Panc1 (cell line): Measurements from ENCODE around the gene PLEKHG2. TPM values are rescaled to one million over a fixed set of nuclear protein-coding genes. Genes with fewer than 3 reads are reported as not detected.

Experiments used
- ATAC-seq: fragments of 200-7000 bp; cut with Tn5 transposase; 2 replicates; pipeline ENCODE4 v1.9.1; 2020; ENCODE audit warnings: mild to moderate bottlenecking, moderate library complexity
- BruUV-seq: library from RNA; stranded (reverse); fragments of 400-500 nt; replicated peaks from 2 replicates; lab custom pipeline; 2021; lab: Mats Ljungman, UMichigan
- CTCF ChIA-PET: fragments of 300-600 bp; sonication (Branson Sonifier 250); formaldehyde crosslinking; loops from one replicate; lab custom pipeline; 2022; ENCODE audit warnings: antibody characterized with exemption; lab: Charles Lee
- POLR2A ChIA-PET: fragments of 300-600 bp; sonication (Branson Sonifier 250); formaldehyde crosslinking; loops from one replicate; lab custom pipeline; 2022; ENCODE audit warnings: antibody characterized with exemption; lab: Charles Lee
- DNase-seq: peaks from one replicate; pipeline ENCODE4 v3.0.0-alpha.2; 2010; ENCODE audit warnings: low read depth, low spot score
- H3K27ac ChIP-seq: 2 replicates; pipeline ENCODE4 v1.5.1; 2011; ENCODE audit warnings: mild to moderate bottlenecking, low read length, inconsistent platforms
- H3K27me3 ChIP-seq: fragments of 200-500 bp; sonication (Bioruptor generic); 2 replicates; pipeline ENCODE4 v1.6.0; 2014; ENCODE audit warnings: low read length, inconsistent platforms; ENCODE audit not compliant: control insufficient read depth, insufficient read depth
- H3K36me3 ChIP-seq: fragments of 200-500 bp; sonication (Bioruptor generic); 2 replicates; pipeline ENCODE4 v1.5.1; 2014; ENCODE audit warnings: inconsistent platforms, mild to moderate bottlenecking, low read length, moderate library complexity; ENCODE audit not compliant: control insufficient read depth, insufficient read depth
- H3K4me1 ChIP-seq: 2 replicates; pipeline ENCODE4 v1.5.1; 2011; ENCODE audit warnings: inconsistent platforms, mild to moderate bottlenecking, low read length, moderate library complexity; ENCODE audit not compliant: control insufficient read depth, insufficient read depth
- H3K4me3 ChIP-seq, 2 experiments: 2 replicates each; pipeline ENCODE4 v1.5.1; 2011 to 2012; ENCODE audit warnings: low read depth in 2 of 2, low read length in 2 of 2, mild to moderate bottlenecking in 2 of 2, inconsistent platforms in 1 of 2, moderate library complexity in 1 of 2
- H3K9me3 ChIP-seq: fragments of 200-500 bp; sonication (Bioruptor generic); 2 replicates; pipeline ENCODE4 v1.5.1; 2014; ENCODE audit warnings: low read depth, mild to moderate bottlenecking, inconsistent platforms, low read length, moderate library complexity; ENCODE audit not compliant: control insufficient read depth, insufficient read depth
- CTCF ChIP-seq: fragments of 450-650 bp; IDR thresholded peaks from 2 replicates; pipeline ENCODE4 v1.5.1; 2017; ENCODE audit warnings: mild to moderate bottlenecking
- POLR2AphosphoS5 ChIP-seq: IDR thresholded peaks from 2 replicates; pipeline ENCODE4 v1.6.1; 2012; ENCODE audit warnings: mild to moderate bottlenecking, low read depth, low read length, moderate library complexity
- SIN3A ChIP-seq: IDR thresholded peaks from 2 replicates; pipeline ENCODE4 v1.6.1; 2012; ENCODE audit warnings: low read depth, mild to moderate bottlenecking, low read length, moderate library complexity, borderline replicate concordance; ENCODE audit not compliant: insufficient read depth
- TCF7L2 ChIP-seq: IDR thresholded peaks from 2 replicates; pipeline ENCODE4 v1.6.1; 2011; ENCODE audit warnings: mild to moderate bottlenecking, low read depth, low read length, inconsistent platforms
- in situ Hi-C: cut with HindIII; loops from 2 replicates; pipeline ENCODE4 v1.10.0; 2016; ENCODE audit warnings: low sequenced_read_pairs, low pct_unique_long_range_greater_than_20kb
- intact Hi-C: fragments of 100-400 bp; cut with micrococcal nuclease; formaldehyde crosslinking; loops from one replicate; pipeline ENCODE4 v1.10.0; 2022; ENCODE audit not compliant: unreplicated experiment
- total RNA-seq: library from RNA; stranded (reverse); gene quantifications from one replicate; pipeline ENCODE4 v1.2.1, GENCODE V29; 2021; ENCODE audit not compliant: unreplicated experiment
- TF ChIP-seq, protein P1 (sequence below), 2 experiments: IDR thresholded peaks; 2 replicates each; pipeline ENCODE4 v1.6.1; 2011 to 2012; ENCODE audit warnings: low read depth in 2 of 2, control low read depth in 1 of 2, low read length in 1 of 2, mild to moderate bottlenecking in 1 of 2, moderate library complexity in 1 of 2; ENCODE audit not compliant: insufficient read depth in 1 of 2

The PLEKHG2 gene
- total RNA-seq, 1 experiment from 2014 or later: 1,988 TPM

DNA sequence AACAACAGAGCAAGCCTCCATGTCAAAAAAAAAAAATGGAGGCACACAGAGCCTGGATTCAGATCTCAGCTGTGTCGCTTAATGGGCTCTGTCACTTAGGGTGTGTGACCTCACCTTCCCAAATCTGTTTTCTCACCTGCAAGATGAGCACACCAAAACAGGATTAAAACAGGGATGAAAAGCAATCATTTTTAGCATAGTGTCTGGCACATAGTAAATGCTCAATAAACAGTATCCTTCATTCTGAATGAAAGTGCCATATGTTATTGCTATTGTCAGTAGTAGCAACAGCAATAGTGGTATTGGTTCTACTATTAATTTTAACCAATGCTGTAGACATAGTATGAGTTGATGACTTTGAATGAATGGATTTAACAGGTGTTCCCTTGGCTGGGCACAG, 46.9 kb upstream of the PLEKHG2 start:
- intact Hi-C loops (no loop called here), in situ Hi-C loops (loop anchor here (5.0 kb wide), 1 partner anchor 53 kb away; no protein-coding TSS in a partner anchor)
- H3K27me3 ChIP-seq: no peaks in the 10 kb centered on the region
- TF ChIP-seq CTCF (no peak), POLR2AphosphoS5 (no peak), TCF7L2 (no peak), SIN3A (no peak)
- TF ChIP-seq, protein P1, sequence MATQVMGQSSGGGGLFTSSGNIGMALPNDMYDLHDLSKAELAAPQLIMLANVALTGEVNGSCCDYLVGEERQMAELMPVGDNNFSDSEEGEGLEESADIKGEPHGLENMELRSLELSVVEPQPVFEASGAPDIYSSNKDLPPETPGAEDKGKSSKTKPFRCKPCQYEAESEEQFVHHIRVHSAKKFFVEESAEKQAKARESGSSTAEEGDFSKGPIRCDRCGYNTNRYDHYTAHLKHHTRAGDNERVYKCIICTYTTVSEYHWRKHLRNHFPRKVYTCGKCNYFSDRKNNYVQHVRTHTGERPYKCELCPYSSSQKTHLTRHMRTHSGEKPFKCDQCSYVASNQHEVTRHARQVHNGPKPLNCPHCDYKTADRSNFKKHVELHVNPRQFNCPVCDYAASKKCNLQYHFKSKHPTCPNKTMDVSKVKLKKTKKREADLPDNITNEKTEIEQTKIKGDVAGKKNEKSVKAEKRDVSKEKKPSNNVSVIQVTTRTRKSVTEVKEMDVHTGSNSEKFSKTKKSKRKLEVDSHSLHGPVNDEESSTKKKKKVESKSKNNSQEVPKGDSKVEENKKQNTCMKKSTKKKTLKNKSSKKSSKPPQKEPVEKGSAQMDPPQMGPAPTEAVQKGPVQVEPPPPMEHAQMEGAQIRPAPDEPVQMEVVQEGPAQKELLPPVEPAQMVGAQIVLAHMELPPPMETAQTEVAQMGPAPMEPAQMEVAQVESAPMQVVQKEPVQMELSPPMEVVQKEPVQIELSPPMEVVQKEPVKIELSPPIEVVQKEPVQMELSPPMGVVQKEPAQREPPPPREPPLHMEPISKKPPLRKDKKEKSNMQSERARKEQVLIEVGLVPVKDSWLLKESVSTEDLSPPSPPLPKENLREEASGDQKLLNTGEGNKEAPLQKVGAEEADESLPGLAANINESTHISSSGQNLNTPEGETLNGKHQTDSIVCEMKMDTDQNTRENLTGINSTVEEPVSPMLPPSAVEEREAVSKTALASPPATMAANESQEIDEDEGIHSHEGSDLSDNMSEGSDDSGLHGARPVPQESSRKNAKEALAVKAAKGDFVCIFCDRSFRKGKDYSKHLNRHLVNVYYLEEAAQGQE (IDR thresholded peaks at IDR 0.05; ENCODE audit: insufficient read depth in 1 of 2, low read depth in 2 of 2, low read length in 1 of 2): no peak
- BruUV-seq: no TSS peak
- no peaks in the 10 kb centered on the region for H3K9me3 ChIP-seq
- DNase-seq (no peak), ATAC-seq (no peak)
- peaks cover 69% of the 10 kb centered on the region for H3K36me3 ChIP-seq
- peaks cover 5% of the 10 kb centered on the region; the same call in 1 of the 2 replicates for H3K4me1 ChIP-seq
- ChIA-PET CTCF (interaction anchor here (0.6 to 1.5 kb wide), 4 partner anchors 10 to 280 kb away, joined by 3 to 5 read pairs (median 4); no protein-coding TSS in a partner anchor), POLR2A (interaction anchor here (0.6 to 3.1 kb wide), 6 partner anchors 10 to 605 kb away, joined by 3 to 67 read pairs (median 6); partner anchors contain the start of gene PSMC4)
- no peak overlapping the region for H3K27ac ChIP-seq
- H3K4me3 ChIP-seq: no peak overlapping the region

DNA sequence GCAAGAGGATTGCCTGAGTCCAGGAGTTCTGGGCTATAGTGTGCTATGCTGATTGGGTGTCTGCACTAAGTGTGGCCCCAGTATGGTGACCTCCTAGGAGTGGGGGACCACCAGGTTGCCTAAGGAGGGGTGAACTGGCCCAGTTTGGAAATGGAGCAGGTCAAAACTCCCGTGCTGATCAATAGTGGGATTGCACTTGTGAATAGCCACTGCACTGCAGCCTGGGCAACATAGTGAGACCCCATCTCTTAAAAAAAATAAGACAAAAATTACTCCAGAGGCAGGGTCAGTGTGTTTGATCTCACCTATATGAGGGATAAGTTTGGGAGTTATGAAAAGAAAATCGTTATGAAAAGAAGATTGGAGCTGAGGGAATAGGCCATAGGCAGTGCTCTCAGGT, 43.3 kb upstream of the PLEKHG2 start:
- no peak for TF ChIP-seq CTCF
- no peak for TF ChIP-seq POLR2AphosphoS5
- no peak for TF ChIP-seq SIN3A
- TF ChIP-seq, protein P1 (IDR thresholded peaks at IDR 0.05; ENCODE audit: insufficient read depth in 1 of 2, low read depth in 2 of 2, low read length in 1 of 2): no peak
- TF ChIP-seq TCF7L2: no peak
- no peak overlapping the region for H3K27ac ChIP-seq
- in situ Hi-C loops: loop anchor here (5.0 kb wide), 1 partner anchor 57 kb away; no protein-coding TSS in a partner anchor
- H3K27me3 ChIP-seq: no peaks in the 10 kb centered on the region
- DNase-seq (no peak), ATAC-seq (no peak)
- ChIA-PET POLR2A (interaction anchor here (0.5 to 2.6 kb wide), 14 partner anchors 9 to 828 kb away, joined by 3 to 10 read pairs (median 6); partner anchors contain the start of genes MED29, PAF1, RPS16 and SAMD4B), CTCF (interaction anchor here (0.6 to 2.7 kb wide), 6 partner anchors 9 to 398 kb away, joined by 3 to 25 read pairs (median 4); partner anchors contain the start of gene SAMD4B)
- no peak overlapping the region for H3K4me3 ChIP-seq
- H3K9me3 ChIP-seq: no peaks in the 10 kb centered on the region
- peaks cover 60% of the 10 kb centered on the region for H3K36me3 ChIP-seq
- H3K4me1 ChIP-seq: no peaks in the 10 kb centered on the region
- BruUV-seq: no TSS peak
- intact Hi-C loops: no loop called here
